MM.1S (cell line): Measurements from ENCODE around the gene SUPT3H.

Source experiments
- DNase-seq: peaks from one replicate; pipeline ENCODE4 v3.0.0-alpha.2; 2015
- H2AFZ ChIP-seq: fragments of 300-600 bp; sonication (generic); 2 replicates; pipeline ENCODE4 v1.6.0; 2016; ENCODE audit warnings: antibody characterized with exemption, low read length
- H3F3A ChIP-seq: fragments of 300-600 bp; sonication (generic); 2 replicates; pipeline ENCODE4 v1.6.1; 2016; ENCODE audit warnings: mild to moderate bottlenecking, antibody characterized with exemption, low read length, moderate library complexity, mixed read lengths; ENCODE audit not compliant: insufficient read depth
- H3K27ac ChIP-seq: fragments of 300-600 bp; sonication (generic); 2 replicates; pipeline ENCODE4 v1.5.1; 2016; ENCODE audit warnings: mild to moderate bottlenecking, low read length
- H3K27me3 ChIP-seq: fragments of 300-600 bp; sonication (generic); replicated peaks from 2 replicates; pipeline ENCODE4 v1.6.0; 2016; ENCODE audit warnings: low read length; ENCODE audit not compliant: insufficient read depth
- H3K36me3 ChIP-seq: fragments of 300-600 bp; sonication (generic); replicated peaks from 2 replicates; pipeline ENCODE4 v1.6.1; 2016; ENCODE audit warnings: mild to moderate bottlenecking, low read length, mixed read lengths; ENCODE audit not compliant: insufficient read depth
- H3K4me1 ChIP-seq: fragments of 300-600 bp; sonication (generic); 2 replicates; pipeline ENCODE4 v1.6.1; 2016; ENCODE audit warnings: low read length, mixed read lengths
- H3K4me2 ChIP-seq: fragments of 300-600 bp; sonication (generic); 2 replicates; pipeline ENCODE4 v1.6.0; 2016; ENCODE audit warnings: low read depth, low read length
- H3K4me3 ChIP-seq: fragments of 300-600 bp; sonication (generic); 2 replicates; pipeline ENCODE4 v1.5.1; 2016; ENCODE audit warnings: low read length, mixed read lengths
- H3K79me2 ChIP-seq: fragments of 300-600 bp; sonication (generic); 2 replicates; pipeline ENCODE4 v1.6.1; 2016; ENCODE audit warnings: mixed run types, low read length, mixed read lengths
- H3K9ac ChIP-seq: fragments of 300-600 bp; sonication (generic); 2 replicates; pipeline ENCODE4 v1.6.1; 2016; ENCODE audit warnings: low read length, mixed read lengths
- H3K9me2 ChIP-seq: fragments of 300-600 bp; sonication (generic); replicated peaks from 2 replicates; pipeline ENCODE4 v1.6.1; 2016; ENCODE audit warnings: mild to moderate bottlenecking, low read length, mixed read lengths; ENCODE audit not compliant: insufficient read depth
- H3K9me3 ChIP-seq: fragments of 300-600 bp; sonication (generic); replicated peaks from 2 replicates; pipeline ENCODE4 v1.6.1; 2016; ENCODE audit warnings: mild to moderate bottlenecking, low read length, mixed read lengths; ENCODE audit not compliant: insufficient read depth
- H4K20me1 ChIP-seq: fragments of 300-600 bp; sonication (generic); 2 replicates; pipeline ENCODE4 v1.6.1; 2016; ENCODE audit warnings: mild to moderate bottlenecking, low read length, moderate library complexity, mixed read lengths; ENCODE audit not compliant: insufficient read depth
- CTCF ChIP-seq: fragments of 300-600 bp; sonication (generic); IDR thresholded peaks from 2 replicates; pipeline ENCODE4 v1.5.1; 2016; ENCODE audit warnings: antibody characterized with exemption, low read length, mixed read lengths
- EZH2 ChIP-seq: fragments of 300-600 bp; sonication (generic); optimal IDR thresholded peaks from 2 replicates; pipeline ENCODE3; 2017; ENCODE audit warnings: low read depth, mild to moderate bottlenecking, antibody characterized with exemption, low read length, mixed read lengths
- EZH2phosphoT487 ChIP-seq: fragments of 300-600 bp; sonication (generic); IDR thresholded peaks from 2 replicates; pipeline ENCODE4 v1.6.1; 2018; ENCODE audit warnings: antibody characterized with exemption, low read length

SUPT3H gene

GRCh38 chr6:44920952-44921491 lies 456.7 kb downstream of the SUPT3H start:
- Histone ChIP-seq H3K4me1 (no peaks in the 10 kb centered on the region), H3K9ac (no peak overlapping the region), H3K9me3 (no peaks in the 10 kb centered on the region), H3F3A (no peaks in the 10 kb centered on the region), H3K9me2 (no peaks in the 10 kb centered on the region), H3K79me2 (no peaks in the 10 kb centered on the region), H2AFZ (no peak overlapping the region), H3K36me3 (no peaks in the 10 kb centered on the region), H3K4me3 (no peak overlapping the region), H3K4me2 (no peak overlapping the region), H3K27me3 (no peaks in the 10 kb centered on the region), H4K20me1 (no peaks in the 10 kb centered on the region), H3K27ac (no peak overlapping the region)
- no peak for TF ChIP-seq EZH2
- TF ChIP-seq CTCF = no peak
- TF ChIP-seq EZH2phosphoT487 = no peak
- no peak for DNase-seq

- no peaks in the 10 kb centered on the region for H3K9me3 ChIP-seq
- H3K27me3 ChIP-seq = no peaks in the 10 kb centered on the region
- H2AFZ ChIP-seq = no peak overlapping the region
- H3K9me2 ChIP-seq = no peaks in the 10 kb centered on the region
- H3K4me2 ChIP-seq = no peak overlapping the region
- no peaks in the 10 kb centered on the region for H3K4me1 ChIP-seq
- no peaks in the 10 kb centered on the region for H3F3A ChIP-seq
- TF ChIP-seq EZH2 = no peak
- TF ChIP-seq EZH2phosphoT487 = no peak
- no peak for TF ChIP-seq CTCF
- no peaks in the 10 kb centered on the region for H3K36me3 ChIP-seq
- no peak overlapping the region for H3K4me3 ChIP-seq
- DNase-seq = no peak
- H3K27ac ChIP-seq = no peak overlapping the region
- no peaks in the 10 kb centered on the region for H3K79me2 ChIP-seq
- H4K20me1 ChIP-seq = no peaks in the 10 kb centered on the region
- no peak overlapping the region for H3K9ac ChIP-seq
Measured at GRCh38 chr6:44918671-44919296, 458.9 kb downstream of the SUPT3H start.

- Histone ChIP-seq H3K27me3 (no peaks in the 10 kb centered on the region), H3K4me1 (no peaks in the 10 kb centered on the region), H2AFZ (no peak overlapping the region), H3K9me3 (no peaks in the 10 kb centered on the region), H3K36me3 (no peaks in the 10 kb centered on the region), H3K27ac (no peak overlapping the region), H3K9me2 (no peaks in the 10 kb centered on the region), H3F3A (no peaks in the 10 kb centered on the region), H3K4me2 (no peak overlapping the region), H3K9ac (no peak overlapping the region), H3K79me2 (no peaks in the 10 kb centered on the region), H4K20me1 (no peaks in the 10 kb centered on the region), H3K4me3 (no peak overlapping the region)
- no peak for DNase-seq
- TF ChIP-seq EZH2phosphoT487 (no peak), EZH2 (no peak), CTCF (no peak)
Measured at GRCh38 chr6:44917430-44917829, 460.3 kb downstream of the SUPT3H start.
